HCT116 (cell line): ENCODE results near the gene PRR29. TPM values are rescaled to one million over a fixed set of nuclear protein-coding genes. Genes with fewer than 3 reads are reported as not detected.

Experiments used
- CEBPB ChIP-seq: IDR thresholded peaks from 2 replicates; pipeline ENCODE4 v1.6.1; 2012; ENCODE audit warnings: low read depth
- CTCF ChIP-seq, 3 experiments: fragments of 200-600 bp in 1 of 3; sonication (generic) in 1 of 3; IDR thresholded peaks in 2 of 3; conservative IDR thresholded peaks in 1 of 3; 2 replicates each; pipeline ENCODE4 v1.5.1; 2012 to 2017; ENCODE audit warnings: low read depth in 2 of 3, low read length in 2 of 3, antibody characterized with exemption in 1 of 3, borderline replicate concordance in 1 of 3, control low read depth in 1 of 3, mild to moderate bottlenecking in 1 of 3, mixed read lengths in 1 of 3, mixed run types in 1 of 3, moderate library complexity in 1 of 3; ENCODE audit not compliant: insufficient read depth in 1 of 3
- EGR1 ChIP-seq: IDR thresholded peaks from 2 replicates; pipeline ENCODE4 v1.6.1; 2012; ENCODE audit warnings: low read depth
- ELF1 ChIP-seq: IDR thresholded peaks from 2 replicates; pipeline ENCODE4 v1.6.1; 2012; ENCODE audit warnings: low read depth, borderline replicate concordance
- EZH2 ChIP-seq: fragments of 200-600 bp; sonication (generic); IDR thresholded peaks from 2 replicates; pipeline ENCODE4 v1.6.1; 2017; ENCODE audit warnings: antibody characterized with exemption, mixed run types
- FOSL1 ChIP-seq: IDR thresholded peaks from 2 replicates; pipeline ENCODE4 v1.6.1; 2012; ENCODE audit warnings: low read depth
- RAD21 ChIP-seq: IDR thresholded peaks from 2 replicates; pipeline ENCODE4 v1.6.1; 2012; ENCODE audit warnings: low read depth, mild to moderate bottlenecking
- REST ChIP-seq: IDR thresholded peaks from 2 replicates; pipeline ENCODE4 v1.6.1; 2012; ENCODE audit warnings: low read depth
- SRF ChIP-seq: IDR thresholded peaks from 2 replicates; pipeline ENCODE4 v1.6.1; 2012; ENCODE audit warnings: low read depth
- TCF7L2 ChIP-seq: IDR thresholded peaks from 2 replicates; pipeline ENCODE4 v1.7.0; 2011; ENCODE audit warnings: borderline replicate concordance, inconsistent platforms; ENCODE audit not compliant: insufficient read depth, insufficient read length; ENCODE audit errors: extremely low read depth
- YY1 ChIP-seq: IDR thresholded peaks from 2 replicates; pipeline ENCODE4 v1.6.1; 2011; ENCODE audit warnings: low read length, low read depth, moderate library complexity, mild to moderate bottlenecking; ENCODE audit not compliant: insufficient replicate concordance; ENCODE audit errors: extremely low read depth
- total RNA-seq: library from RNA; stranded (reverse); gene quantifications from one replicate; pipeline ENCODE4 v1.2.1, GENCODE V29; 2021; ENCODE audit not compliant: unreplicated experiment

The PRR29 gene
- total RNA-seq, 1 experiment from 2014 or later: not detected

- TF ChIP-seq REST (no peak), EZH2 (no peak), CEBPB (no peak), FOSL1 (no peak), ELF1 (no peak), RAD21 (no peak), SRF (no peak), YY1 (no peak), EGR1 (no peak), TCF7L2 (no peak), CTCF (IDR thresholded peaks at IDR 0.05 in 2 of 3, conservative IDR thresholded peaks at IDR 0.05 in 1 of 3; ENCODE audit: borderline replicate concordance in 1 of 3, insufficient read depth in 1 of 3, low read depth in 2 of 3, low read length in 2 of 3) (no peak)
These were observed 35.0 kb upstream of the PRR29 start (continued) for GRCh38 chr17:63963123-63963522.
